HUES48 (cell line): ENCODE measurements around the gene SYT12.
A peak's percentile ranks its signal among the peaks of the same experiment; 100 is the strongest.

Source experiments
- H3K27ac ChIP-seq: one replicate; pipeline ENCODE4 v1.7.0; 2013; ENCODE audit warnings: low read depth, low read length, inconsistent platforms
- H3K27me3 ChIP-seq: 2 replicates; pipeline ENCODE4 v1.6.1; 2013; ENCODE audit warnings: mild to moderate bottlenecking, low read length; ENCODE audit not compliant: control insufficient read depth, insufficient read depth
- H3K36me3 ChIP-seq: 2 replicates; pipeline ENCODE4 v1.6.1; 2013; ENCODE audit warnings: low read length; ENCODE audit not compliant: control insufficient read depth, insufficient read depth
- H3K4me1 ChIP-seq: 2 replicates; pipeline ENCODE4 v1.6.1; 2013; ENCODE audit warnings: mild to moderate bottlenecking, low read length; ENCODE audit not compliant: control insufficient read depth, insufficient read depth
- H3K4me3 ChIP-seq: 2 replicates; pipeline ENCODE4 v1.5.1; 2013; ENCODE audit warnings: mild to moderate bottlenecking, low read depth, low read length
- H3K9ac ChIP-seq: 2 replicates; pipeline ENCODE4 v1.6.1; 2013; ENCODE audit warnings: mild to moderate bottlenecking, low read depth, low read length, moderate library complexity
- H3K9me3 ChIP-seq: 2 replicates; pipeline ENCODE4 v1.6.1; 2013; ENCODE audit warnings: low read length; ENCODE audit not compliant: control insufficient read depth, insufficient read depth

The SYT12 gene

DNA sequence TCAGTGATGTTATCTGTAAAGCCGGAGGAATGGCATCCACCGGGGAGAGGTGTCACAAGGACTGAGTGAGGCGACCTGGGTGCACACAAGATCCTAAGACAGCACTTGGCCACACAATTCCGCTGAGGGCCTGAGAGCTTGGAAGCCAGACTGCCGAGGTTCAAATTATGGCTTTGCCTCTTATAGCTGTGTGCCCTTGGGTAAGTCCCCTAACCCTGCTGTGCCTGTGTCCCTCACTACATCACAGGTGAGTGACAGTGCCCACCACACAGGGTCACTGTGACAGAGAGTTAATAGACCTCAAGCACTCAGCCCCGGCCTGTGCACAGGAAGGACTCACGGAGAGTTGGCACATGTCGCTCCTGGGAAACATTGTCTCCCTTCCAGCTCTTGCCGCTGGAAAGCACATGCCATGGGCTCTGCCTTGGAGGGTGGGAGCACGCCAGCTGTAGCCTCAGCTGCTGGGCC lies 34.3 kb downstream of the SYT12 start:
- Histone ChIP-seq H3K27ac (peak overlapping the region; percentile 5), H3K4me3 (peak overlapping the region; percentile 67), H3K4me1 (peaks cover 23% of the 10 kb centered on the region), H3K9ac (no peak overlapping the region; the same call in 1 of the 2 replicates), H3K9me3 (no peaks in the 10 kb centered on the region), H3K36me3 (no peaks in the 10 kb centered on the region), H3K27me3 (no peaks in the 10 kb centered on the region)

DNA sequence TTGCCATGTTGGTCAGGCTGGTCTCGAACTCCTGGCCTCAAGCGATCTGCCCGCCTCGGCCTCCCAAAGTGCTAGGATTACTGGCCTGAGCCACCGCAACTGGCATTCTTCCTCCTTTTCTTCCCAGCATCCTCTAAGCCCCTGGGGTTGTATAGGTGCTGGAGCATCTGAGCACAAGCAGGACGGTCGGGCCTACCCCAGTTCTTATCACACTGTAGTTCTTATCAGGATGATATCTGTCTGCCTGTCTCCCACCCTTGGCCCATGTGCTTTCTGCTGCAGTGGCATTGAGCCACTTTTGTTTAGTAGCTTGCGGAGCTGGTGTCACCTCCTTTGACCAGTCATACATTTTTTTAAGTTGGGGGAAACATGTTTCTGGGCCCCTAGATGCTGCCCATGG lies 35.6 kb downstream of the SYT12 start:
- H3K27me3 ChIP-seq = no peaks in the 10 kb centered on the region
- H3K9ac ChIP-seq = no peak overlapping the region
- no peaks in the 10 kb centered on the region for H3K9me3 ChIP-seq
- H3K4me1 ChIP-seq = peaks cover 23% of the 10 kb centered on the region
- no peaks in the 10 kb centered on the region for H3K36me3 ChIP-seq
- no peak overlapping the region for H3K27ac ChIP-seq
- no peak overlapping the region for H3K4me3 ChIP-seq

DNA sequence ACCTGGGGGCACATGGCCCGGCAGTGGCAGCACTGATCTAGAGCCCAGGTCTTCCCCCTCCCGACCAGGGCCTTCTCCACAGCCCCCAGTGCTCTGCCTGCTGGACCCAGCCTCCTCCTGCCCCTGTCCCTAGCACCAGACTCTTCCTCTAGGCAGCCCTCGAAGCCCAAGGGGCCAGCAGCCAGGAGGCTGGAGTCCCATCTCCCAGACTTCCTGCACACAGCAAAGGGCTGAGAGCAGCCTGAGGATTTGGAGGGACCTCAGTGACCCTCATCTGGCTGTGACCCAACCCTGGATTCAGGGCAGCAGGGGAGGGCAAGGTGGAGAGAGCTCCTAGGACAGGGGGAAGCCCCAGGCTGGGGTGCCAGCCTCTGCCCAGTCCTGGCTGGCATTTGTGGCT lies 36.7 kb downstream of the SYT12 start:
- no peak overlapping the region for H3K4me3 ChIP-seq
- H3K27me3 ChIP-seq = no peaks in the 10 kb centered on the region
- H3K9me3 ChIP-seq = no peaks in the 10 kb centered on the region
- no peak overlapping the region for H3K9ac ChIP-seq
- H3K36me3 ChIP-seq = no peaks in the 10 kb centered on the region
- peaks cover 18% of the 10 kb centered on the region for H3K4me1 ChIP-seq
- H3K27ac ChIP-seq = no peak overlapping the region

DNA sequence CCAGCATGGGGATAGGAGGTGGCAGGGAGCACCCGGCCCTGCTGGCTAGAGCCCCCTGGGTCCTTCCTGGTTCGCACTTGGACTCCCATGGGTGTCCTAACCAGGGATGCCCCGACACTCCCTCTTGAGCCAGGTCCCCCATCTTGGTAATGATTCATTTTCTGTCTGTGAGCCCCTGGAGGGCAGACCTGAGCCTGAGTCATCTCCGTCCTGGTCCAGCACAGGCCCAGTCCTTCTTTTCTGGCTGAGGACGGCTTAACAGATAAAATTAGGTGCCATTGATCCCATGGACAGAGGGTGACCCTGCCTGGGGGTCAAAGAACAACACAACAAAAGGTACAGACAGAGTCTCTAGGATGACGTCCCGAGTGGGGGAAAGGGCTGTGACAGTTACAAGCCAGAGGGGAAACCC lies 37.2 kb downstream of the SYT12 start:
- no peaks in the 10 kb centered on the region for H3K27me3 ChIP-seq
- no peak overlapping the region for H3K27ac ChIP-seq
- H3K4me3 ChIP-seq = no peak overlapping the region
- no peaks in the 10 kb centered on the region for H3K36me3 ChIP-seq
- H3K9me3 ChIP-seq = no peaks in the 10 kb centered on the region
- H3K4me1 ChIP-seq = peaks cover 18% of the 10 kb centered on the region
- no peak overlapping the region for H3K9ac ChIP-seq

DNA sequence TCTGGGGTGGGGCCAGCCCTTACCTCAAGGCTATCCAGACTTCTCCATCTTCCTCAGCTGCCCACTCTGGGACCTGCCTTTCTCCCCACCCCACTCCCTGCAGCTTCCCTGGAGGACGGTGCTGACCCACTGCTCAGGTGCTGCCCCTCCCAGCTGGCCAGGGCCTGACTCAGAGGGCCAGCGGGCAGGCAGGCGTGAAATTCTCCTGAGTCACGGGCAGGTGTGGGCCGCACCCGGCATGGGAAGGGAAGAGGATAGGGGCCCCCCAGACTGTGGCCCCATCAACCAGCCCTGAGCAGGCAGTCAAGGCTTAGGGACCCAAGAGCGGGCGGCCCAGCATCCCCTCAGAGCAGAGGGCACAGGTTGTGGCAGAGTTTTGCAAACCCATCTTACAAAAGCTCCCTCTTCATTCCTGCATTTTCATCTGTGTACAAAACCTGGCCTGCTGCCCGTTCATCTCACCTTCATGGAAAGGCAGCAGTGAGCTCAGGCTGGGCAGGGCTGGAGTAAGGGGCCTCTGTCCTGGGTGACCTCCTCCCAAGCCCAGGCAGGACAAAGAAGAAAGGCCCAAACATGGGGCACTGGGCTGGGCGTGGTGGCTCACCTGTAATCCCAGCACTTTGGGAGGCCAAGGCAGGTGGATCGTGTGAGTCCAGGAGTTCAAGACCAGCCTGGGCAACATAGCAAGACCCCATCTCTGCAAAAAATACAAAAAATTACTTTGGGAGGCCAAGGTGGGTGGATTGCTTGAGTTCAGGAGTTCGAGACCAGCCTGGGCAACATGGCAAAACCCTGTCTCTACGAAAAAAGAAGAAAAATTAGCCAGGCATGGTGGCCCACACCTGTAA lies 39.8 kb downstream of the SYT12 start:
- Histone ChIP-seq H3K9me3 (no peaks in the 10 kb centered on the region), H3K27me3 (no peaks in the 10 kb centered on the region), H3K4me3 (no peak overlapping the region), H3K4me1 (no peaks in the 10 kb centered on the region), H3K36me3 (no peaks in the 10 kb centered on the region), H3K9ac (no peak overlapping the region), H3K27ac (no peak overlapping the region)

DNA sequence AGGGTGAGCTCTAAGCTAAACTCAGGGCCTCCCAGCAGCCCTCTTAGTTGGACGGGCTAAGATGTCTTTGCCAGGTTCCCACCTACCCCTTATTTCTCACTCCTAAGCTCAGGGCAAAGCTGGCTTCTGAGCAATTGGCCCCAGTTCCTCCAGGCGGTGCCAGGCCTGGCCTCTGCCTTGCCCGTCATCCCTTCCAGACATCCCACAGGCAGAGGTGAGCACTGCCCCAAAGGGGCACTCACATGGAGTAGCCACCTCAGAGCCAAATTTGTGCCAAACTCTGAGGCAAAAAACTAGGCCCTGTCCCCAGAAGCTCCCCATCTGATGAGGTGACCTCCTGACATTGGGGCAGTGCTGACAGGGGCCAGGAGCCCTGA lies 43.4 kb downstream of the SYT12 start:
- Histone ChIP-seq H3K9ac (no peak overlapping the region), H3K27ac (no peak overlapping the region), H3K4me1 (no peaks in the 10 kb centered on the region), H3K9me3 (no peaks in the 10 kb centered on the region), H3K36me3 (no peaks in the 10 kb centered on the region), H3K4me3 (no peak overlapping the region), H3K27me3 (no peaks in the 10 kb centered on the region)

DNA sequence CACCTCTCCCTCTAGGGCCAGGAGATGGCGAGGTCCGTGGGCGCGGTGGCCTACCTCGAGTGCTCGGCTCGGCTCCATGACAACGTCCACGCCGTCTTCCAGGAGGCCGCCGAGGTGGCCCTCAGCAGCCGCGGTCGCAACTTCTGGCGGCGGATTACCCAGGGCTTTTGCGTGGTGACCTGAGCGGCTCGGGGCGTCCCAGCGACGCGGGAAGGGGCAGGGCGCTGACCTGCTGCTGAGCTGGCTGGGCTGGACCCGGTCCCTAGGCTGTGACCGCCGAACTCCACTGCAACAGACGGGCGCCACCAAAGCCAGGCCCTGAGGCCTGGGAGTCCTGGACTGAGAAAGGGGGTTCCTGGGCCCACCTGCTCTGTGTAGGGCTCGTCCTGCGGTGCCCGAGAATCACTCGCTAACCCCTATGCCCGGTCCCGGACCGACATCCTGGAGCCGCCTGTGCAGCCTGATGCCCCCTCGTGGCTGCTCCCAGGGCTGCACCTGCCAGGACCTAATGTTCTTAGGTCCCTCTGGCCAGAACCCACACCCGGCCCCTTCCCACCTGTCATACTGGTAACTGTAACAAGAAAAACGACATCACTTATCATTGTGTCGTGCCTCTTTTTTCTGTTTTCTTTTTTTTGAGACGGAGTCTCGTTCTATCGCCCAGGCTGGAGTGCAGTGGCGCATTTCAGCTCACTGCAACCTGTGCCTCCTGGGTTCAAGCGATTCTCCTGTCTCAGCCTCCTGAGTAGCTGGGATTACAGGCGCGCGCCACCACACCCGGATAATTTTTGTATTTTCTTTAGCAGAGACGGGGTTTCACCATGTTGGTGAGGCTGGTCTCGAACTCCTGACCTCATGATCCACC lies 48.7 kb downstream of the SYT12 start:
- Histone ChIP-seq H3K27me3 (no peaks in the 10 kb centered on the region), H3K4me1 (no peaks in the 10 kb centered on the region), H3K27ac (no peak overlapping the region), H3K36me3 (no peaks in the 10 kb centered on the region), H3K9ac (no peak overlapping the region), H3K9me3 (no peaks in the 10 kb centered on the region), H3K4me3 (peak overlapping the region; percentile 37; the same call in 1 of the 2 replicates)

DNA sequence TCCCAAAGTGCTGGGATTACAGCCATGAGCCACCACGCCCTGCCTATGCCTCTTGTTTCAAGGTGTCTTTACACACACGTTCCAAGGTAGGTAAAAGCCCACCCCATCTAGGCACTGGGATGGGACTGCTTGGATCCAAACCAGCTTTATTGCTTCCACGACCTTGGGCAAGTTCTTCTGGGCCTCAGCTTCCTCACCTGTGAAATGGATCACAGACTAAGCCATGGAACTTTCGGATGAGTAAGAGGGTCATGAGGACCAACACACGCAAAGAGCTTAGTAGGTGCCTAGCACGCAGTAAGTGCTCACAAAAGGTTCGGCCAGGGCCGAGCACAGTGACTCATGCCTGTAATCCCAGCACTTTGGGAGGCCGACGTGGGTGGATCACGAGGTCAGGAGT lies 49.4 kb downstream of the SYT12 start:
- Histone ChIP-seq H3K4me3 (no peak overlapping the region), H3K27me3 (no peaks in the 10 kb centered on the region), H3K4me1 (no peaks in the 10 kb centered on the region), H3K27ac (no peak overlapping the region), H3K36me3 (no peaks in the 10 kb centered on the region), H3K9me3 (no peaks in the 10 kb centered on the region), H3K9ac (no peak overlapping the region)

DNA sequence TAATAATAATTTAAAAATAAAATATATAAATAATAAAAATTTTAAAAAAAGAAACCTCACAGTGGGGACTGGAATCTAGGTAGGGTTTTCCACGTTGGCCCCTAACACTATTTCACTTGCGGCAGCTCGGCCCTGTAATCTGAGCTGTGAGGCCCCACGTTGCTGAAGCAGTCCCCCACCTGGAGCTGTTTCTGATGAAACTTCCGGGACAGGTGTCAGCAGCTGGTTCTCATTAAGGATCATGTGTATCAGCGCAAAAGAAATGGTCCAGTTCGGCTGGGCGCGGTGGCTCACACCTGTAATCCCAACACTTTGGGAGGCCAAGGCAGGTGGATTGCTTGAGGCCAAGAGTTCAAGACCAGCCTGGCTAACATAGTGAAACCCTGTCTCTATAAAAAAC lies 51.0 kb downstream of the SYT12 start:
- H3K9ac ChIP-seq = no peak overlapping the region

DNA sequence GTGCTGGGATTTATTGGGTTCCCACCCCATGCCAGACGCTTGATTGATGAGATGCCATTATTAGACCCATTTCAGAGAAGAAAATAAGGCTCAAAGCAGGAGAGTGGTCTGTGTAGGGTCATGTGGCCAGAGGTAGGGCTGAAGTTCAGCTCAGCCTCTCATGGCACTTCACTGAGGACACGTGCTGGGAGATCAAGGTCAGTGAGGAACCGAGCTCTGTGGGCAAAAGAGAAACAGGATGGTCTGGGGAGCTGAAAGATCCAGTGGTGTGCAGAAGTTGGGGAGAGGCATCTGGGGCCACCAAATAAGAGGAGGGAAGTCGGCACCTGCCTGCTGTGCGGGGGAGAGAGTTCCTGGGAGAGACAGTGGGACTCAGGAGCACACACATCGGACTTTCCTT lies 53.3 kb downstream of the SYT12 start:
- Histone ChIP-seq H3K36me3 (no peaks in the 10 kb centered on the region), H3K4me3 (no peak overlapping the region), H3K4me1 (peaks cover 4% of the 10 kb centered on the region; the same call in 1 of the 2 replicates), H3K9me3 (no peaks in the 10 kb centered on the region), H3K27me3 (no peaks in the 10 kb centered on the region), H3K9ac (no peak overlapping the region), H3K27ac (no peak overlapping the region)

More for the DNA sequence above, 51.0 kb downstream of the SYT12 start:
- Histone ChIP-seq H3K27me3 (no peaks in the 10 kb centered on the region), H3K36me3 (no peaks in the 10 kb centered on the region), H3K4me1 (peaks cover 4% of the 10 kb centered on the region; the same call in 1 of the 2 replicates), H3K27ac (no peak overlapping the region), H3K4me3 (no peak overlapping the region), H3K9me3 (no peaks in the 10 kb centered on the region)
